Effector memory CD4-positive, alpha-beta T cell (primary cell): ENCODE results near the gene ADAM23.

Source experiments
- DNase-seq, 3 donors: peaks; one replicate each; pipeline ENCODE4 v3.0.0-alpha.2; 2020
- H3K27ac ChIP-seq: 2 replicates; pipeline ENCODE4 v1.7.0; 2013; ENCODE audit warnings: mild to moderate bottlenecking, low read length, moderate library complexity; ENCODE audit not compliant: insufficient read depth, poor library complexity, severe bottlenecking
- H3K27me3 ChIP-seq: replicated peaks from 2 replicates; pipeline ENCODE4 v1.7.0; 2013; ENCODE audit warnings: mild to moderate bottlenecking, low read length; ENCODE audit not compliant: insufficient read depth, control insufficient read depth, poor library complexity, severe bottlenecking
- H3K36me3 ChIP-seq: 2 replicates; pipeline ENCODE4 v1.7.0; 2013; ENCODE audit warnings: mild to moderate bottlenecking, low read length, moderate library complexity; ENCODE audit not compliant: control insufficient read depth, insufficient read depth
- H3K4me1 ChIP-seq: 2 replicates; pipeline ENCODE4 v1.7.0; 2013; ENCODE audit warnings: low read length, mild to moderate bottlenecking; ENCODE audit not compliant: control insufficient read depth, insufficient read depth, poor library complexity, severe bottlenecking
- H3K4me3 ChIP-seq: 2 replicates; pipeline ENCODE4 v1.7.0; 2013; ENCODE audit warnings: low read length, low read depth, mild to moderate bottlenecking; ENCODE audit not compliant: insufficient read depth, poor library complexity, severe bottlenecking
- H3K9me3 ChIP-seq: 2 replicates; pipeline ENCODE4 v1.7.0; 2013; ENCODE audit warnings: mild to moderate bottlenecking, low read length, moderate library complexity; ENCODE audit not compliant: control insufficient read depth

Gene ADAM23

DNA sequence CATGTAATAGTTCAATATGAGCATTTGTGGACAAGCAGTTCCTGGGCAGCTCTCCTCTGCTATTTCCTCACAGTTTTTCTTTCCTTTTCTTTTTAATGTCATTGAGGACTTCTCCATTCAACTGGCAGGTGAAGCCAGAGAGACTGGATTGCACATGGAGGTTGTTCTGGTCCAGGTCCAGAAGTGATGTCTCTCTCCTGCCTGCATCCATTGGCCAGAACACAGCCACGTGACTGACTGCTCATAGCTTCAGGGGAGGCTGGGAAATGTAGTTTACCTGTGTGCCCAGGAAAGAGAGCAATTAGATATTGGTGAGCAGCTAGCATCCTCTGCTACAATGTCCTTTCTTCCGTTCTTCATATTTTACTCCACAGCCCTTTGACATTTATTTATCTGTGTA is 20.2 kb upstream of the ADAM23 start:
- peaks cover 4% of the 10 kb centered on the region for H3K27me3 ChIP-seq
- no peaks in the 10 kb centered on the region for H3K9me3 ChIP-seq
- no peak overlapping the region for H3K27ac ChIP-seq
- H3K4me3 ChIP-seq = no peak overlapping the region
- DNase-seq = no peak
- no peaks in the 10 kb centered on the region for H3K4me1 ChIP-seq
- no peaks in the 10 kb centered on the region for H3K36me3 ChIP-seq

DNA sequence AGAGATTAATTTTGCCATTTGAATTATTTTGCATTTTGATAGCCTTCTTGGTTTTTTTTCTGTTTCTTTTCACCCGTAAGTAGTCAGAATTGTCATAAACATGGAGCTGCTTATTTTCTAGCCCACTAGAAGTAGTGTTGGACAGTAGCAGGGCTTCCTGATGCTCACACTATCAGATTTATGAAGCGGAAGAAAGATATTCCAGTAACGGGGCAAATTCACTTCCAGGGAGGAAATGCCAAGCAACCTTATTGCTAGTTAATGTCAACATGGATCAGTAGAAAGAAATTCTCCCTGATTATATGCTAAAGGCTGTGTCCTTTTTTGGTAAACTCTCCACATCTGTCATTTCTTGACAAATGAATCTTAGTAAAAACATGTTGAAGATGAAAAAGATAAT is 19.2 kb upstream of the ADAM23 start:
- no peaks in the 10 kb centered on the region for H3K4me1 ChIP-seq
- H3K4me3 ChIP-seq = no peak overlapping the region
- peaks cover 4% of the 10 kb centered on the region for H3K27me3 ChIP-seq
- H3K9me3 ChIP-seq = no peaks in the 10 kb centered on the region
- H3K36me3 ChIP-seq = no peaks in the 10 kb centered on the region
- H3K27ac ChIP-seq = no peak overlapping the region
- DNase-seq = no peak

GRCh38 chr2:206428783-206429182 is 14.5 kb upstream of the ADAM23 start:
- Histone ChIP-seq H3K4me3 (no peak overlapping the region), H3K27me3 (peaks cover 4% of the 10 kb centered on the region), H3K4me1 (no peaks in the 10 kb centered on the region), H3K36me3 (no peaks in the 10 kb centered on the region), H3K9me3 (no peaks in the 10 kb centered on the region), H3K27ac (no peak overlapping the region)
- DNase-seq = no peak

DNA sequence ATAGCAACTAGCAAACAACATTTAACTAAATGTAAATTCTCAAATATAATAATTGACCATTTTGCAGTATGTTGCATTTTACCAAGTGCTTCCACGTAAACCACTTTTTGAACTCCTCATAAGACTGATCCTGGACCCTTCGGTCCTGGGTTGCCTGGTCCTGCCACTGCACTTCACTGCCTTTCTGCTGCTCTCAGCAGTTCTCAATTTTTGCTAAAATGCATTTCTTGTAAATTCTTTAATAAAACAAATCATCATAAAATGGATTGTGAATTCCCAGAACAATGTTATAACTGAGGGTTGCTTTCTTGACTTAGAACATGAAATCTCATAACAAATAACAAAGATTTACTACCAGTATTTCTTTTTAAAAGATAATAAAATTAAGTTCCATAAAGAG is 12.9 kb upstream of the ADAM23 start:
- H3K4me1 ChIP-seq = no peaks in the 10 kb centered on the region
- no peaks in the 10 kb centered on the region for H3K9me3 ChIP-seq
- DNase-seq = no peak
- no peaks in the 10 kb centered on the region for H3K36me3 ChIP-seq
- H3K27me3 ChIP-seq = peaks cover 4% of the 10 kb centered on the region
- no peak overlapping the region for H3K27ac ChIP-seq
- H3K4me3 ChIP-seq = no peak overlapping the region

- Histone ChIP-seq H3K4me3 (no peak overlapping the region), H3K4me1 (no peaks in the 10 kb centered on the region), H3K9me3 (no peaks in the 10 kb centered on the region), H3K27ac (no peak overlapping the region), H3K36me3 (no peaks in the 10 kb centered on the region), H3K27me3 (peaks cover 1% of the 10 kb centered on the region)
- no peak for DNase-seq
Observed at GRCh38 chr2:206431439-206431838, 11.9 kb upstream of the ADAM23 start.

DNA sequence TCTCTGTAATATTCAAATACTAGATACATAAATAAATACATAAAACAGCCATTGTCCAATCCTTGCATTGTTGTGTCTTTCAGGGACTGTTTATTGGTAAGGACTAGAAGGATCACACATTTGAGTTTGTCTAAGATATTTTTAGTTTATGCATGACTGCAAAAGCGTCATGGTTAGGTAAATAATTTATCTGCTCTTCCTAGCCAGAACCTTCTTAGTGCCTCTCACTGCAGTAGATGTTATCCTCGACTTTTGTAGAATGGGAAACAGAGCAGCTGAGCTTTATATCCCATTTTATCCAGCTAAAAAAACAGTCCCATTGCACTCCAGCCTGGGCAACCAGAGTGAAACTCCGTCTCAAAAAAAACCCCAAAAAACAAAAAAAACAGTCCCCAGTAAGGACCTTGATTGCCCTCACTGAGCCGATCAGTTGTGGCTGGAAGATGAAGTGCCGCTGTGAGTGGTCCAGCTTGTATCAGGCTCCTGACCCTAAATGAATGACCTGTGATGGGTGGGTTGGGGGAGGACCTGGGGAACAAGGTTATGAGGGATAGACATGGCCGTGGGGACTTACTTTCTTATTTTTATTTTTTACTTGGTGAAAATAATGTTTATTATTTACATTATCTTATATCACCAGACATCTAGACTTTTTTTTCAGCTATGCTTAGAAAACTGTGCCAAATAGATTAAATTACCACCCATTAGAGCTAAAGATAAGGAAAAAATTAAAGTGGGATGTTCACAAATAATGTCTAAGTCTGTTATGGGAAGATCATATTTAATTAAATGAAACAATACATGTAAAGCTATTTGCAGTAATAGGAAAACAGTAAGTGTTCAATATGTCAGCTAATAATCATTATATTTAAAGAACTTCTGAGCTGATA is 10.9 kb upstream of the ADAM23 start:
- no peak for DNase-seq
- Histone ChIP-seq H3K4me3 (no peak overlapping the region), H3K27ac (no peak overlapping the region), H3K9me3 (no peaks in the 10 kb centered on the region), H3K36me3 (no peaks in the 10 kb centered on the region), H3K27me3 (no peaks in the 10 kb centered on the region), H3K4me1 (no peaks in the 10 kb centered on the region)

DNA sequence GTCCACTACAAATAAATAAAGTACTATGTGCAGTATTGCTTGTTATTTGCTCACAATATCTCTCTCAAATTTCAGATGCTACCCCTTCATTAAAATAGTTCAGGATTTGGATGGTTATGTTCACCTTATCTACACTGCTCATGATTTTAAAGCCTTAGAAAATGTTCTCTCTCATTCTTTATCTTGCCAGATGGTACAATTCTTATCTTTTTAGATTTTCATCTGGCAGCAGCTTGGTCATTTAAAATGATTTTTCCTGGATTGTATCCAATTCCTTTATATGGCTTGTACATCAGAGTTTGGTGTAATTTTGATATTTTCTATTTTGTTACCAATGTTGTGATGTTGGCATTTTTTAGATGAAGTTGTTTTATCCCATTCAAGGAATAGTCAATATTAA is 10.1 kb upstream of the ADAM23 start:
- Histone ChIP-seq H3K36me3 (no peaks in the 10 kb centered on the region), H3K27me3 (no peaks in the 10 kb centered on the region), H3K9me3 (no peaks in the 10 kb centered on the region), H3K4me1 (no peaks in the 10 kb centered on the region), H3K27ac (no peak overlapping the region), H3K4me3 (no peak overlapping the region)
- no peak for DNase-seq

DNA sequence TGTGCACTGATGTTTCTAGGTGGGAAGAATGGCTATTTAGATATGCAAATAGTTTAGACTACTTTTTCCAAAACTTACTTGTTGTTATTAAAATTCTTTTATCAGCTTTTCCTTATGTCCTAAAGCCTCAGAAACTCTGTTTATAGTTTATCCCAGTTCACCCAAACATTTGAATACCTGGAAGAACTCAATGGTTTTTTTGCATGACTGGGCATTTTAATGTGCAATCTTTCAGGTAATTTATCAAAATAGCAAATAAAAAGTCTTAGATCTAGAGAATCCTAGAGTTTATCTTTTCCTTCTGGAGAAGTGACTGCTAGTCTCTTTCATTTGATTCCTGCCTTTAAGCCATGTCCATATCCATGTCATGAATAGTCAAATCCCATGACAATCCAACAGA is 9.6 kb upstream of the ADAM23 start:
- Histone ChIP-seq H3K27me3 (no peaks in the 10 kb centered on the region), H3K36me3 (no peaks in the 10 kb centered on the region), H3K9me3 (no peaks in the 10 kb centered on the region), H3K27ac (no peak overlapping the region), H3K4me3 (no peak overlapping the region), H3K4me1 (no peaks in the 10 kb centered on the region)
- no peak for DNase-seq

DNA sequence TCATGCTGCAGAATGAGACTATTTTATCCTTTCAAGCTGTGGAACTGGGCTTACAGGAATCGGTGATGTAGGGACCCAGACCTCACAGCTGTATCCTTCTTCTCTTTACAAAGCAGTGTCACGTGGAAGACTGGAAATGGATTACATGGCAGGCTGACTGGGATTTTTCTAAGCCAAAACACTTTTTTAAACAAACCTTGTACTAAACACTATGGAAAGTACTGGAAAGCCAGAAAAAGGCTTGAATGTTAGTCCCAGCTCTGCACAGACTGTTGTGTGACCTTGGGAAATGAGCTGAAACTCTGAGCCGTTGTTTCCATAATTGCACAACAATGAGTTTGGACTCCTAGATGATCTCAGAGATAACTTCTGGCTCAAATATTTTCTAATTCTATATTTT is 7.6 kb upstream of the ADAM23 start:
- no peak for DNase-seq
- Histone ChIP-seq H3K4me1 (no peaks in the 10 kb centered on the region), H3K4me3 (no peak overlapping the region), H3K9me3 (no peaks in the 10 kb centered on the region), H3K27me3 (peaks cover 3% of the 10 kb centered on the region), H3K27ac (no peak overlapping the region), H3K36me3 (no peaks in the 10 kb centered on the region)

DNA sequence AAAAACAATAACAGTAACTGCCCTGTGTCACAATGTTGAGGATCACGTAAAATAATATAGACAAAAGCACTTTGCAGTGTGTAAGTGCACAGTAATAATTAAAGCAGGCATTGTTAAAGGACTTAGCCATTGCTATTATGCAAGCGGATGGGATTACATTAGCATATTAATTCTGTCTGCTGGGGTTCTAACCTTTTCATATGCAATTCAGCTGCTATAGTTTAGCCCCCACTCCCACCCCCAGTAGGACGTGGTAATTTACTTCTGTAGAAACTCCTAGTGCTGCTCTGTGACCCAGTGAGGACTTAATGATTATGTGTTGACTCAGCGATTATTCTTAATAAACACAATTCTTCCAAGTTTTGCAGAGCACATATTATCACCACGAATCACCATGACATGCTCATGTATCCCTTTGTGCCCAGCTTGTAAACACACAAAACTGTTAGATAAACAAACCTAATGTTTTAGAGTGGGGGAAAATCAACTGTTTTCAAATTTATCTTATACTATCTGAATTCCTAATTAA is 5.1 kb upstream of the ADAM23 start:
- DNase-seq = no peak
- peaks cover 4% of the 10 kb centered on the region for H3K4me1 ChIP-seq
- no peaks in the 10 kb centered on the region for H3K9me3 ChIP-seq
- H3K36me3 ChIP-seq = no peaks in the 10 kb centered on the region
- H3K27me3 ChIP-seq = peaks cover 9% of the 10 kb centered on the region
- no peak overlapping the region for H3K27ac ChIP-seq
- H3K4me3 ChIP-seq = no peak overlapping the region
